Measurements from ENCODE around the gene ARRDC5.
A peak's percentile ranks its signal among the peaks of the same experiment; 100 is the strongest.
"Not testable (repeated sequence)": the region's sequence is repeated elsewhere in the genome, so short reads cannot be mapped to it uniquely, and the experiment has no call there.

Gene ARRDC5

DNA sequence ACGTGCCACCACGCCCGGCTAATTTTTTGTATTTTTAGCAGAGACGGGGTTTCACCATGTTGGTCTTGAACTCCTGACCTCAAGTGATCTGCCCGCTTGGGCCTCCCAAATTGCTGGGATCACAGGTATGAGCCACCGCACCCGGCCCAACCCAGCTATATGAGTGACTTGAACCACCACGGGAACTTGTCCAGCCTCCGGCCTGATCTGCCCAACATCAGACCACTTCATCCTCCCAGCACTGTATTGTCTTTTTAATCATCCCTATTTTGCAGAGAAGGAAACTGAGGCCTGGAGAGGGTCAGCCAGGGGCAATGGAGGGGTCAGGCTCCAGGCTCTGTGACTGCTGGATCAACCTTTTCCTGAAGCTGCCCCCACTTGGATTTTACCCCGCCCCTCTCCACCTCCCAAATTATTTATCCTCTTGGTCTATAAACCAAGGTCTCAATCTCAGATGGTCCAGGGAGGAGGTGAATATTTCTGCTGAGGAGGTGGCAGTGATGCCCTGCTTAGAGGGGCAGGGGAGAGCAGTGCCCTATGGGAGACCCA is 34.3 kb downstream of the ARRDC5 start:
- DNase-seq (ENCODE audit: low spot score): no peak

GRCh38 chr19:4867534-4868285 is 35.0 kb downstream of the ARRDC5 start, which contains the start of gene PLIN3:
Gene PLIN3, minus strand, starts transcription at chr19:4867667. Its CDS starts 6,273 bp downstream, at chr19:4861394.
- peak; percentile 100 for DNase-seq (ENCODE audit: low spot score)

- DNase-seq (ENCODE audit: low spot score): peak; percentile 64
Observed at GRCh38 chr19:4866595-4867424, 35.9 kb downstream of the ARRDC5 start.

DNA sequence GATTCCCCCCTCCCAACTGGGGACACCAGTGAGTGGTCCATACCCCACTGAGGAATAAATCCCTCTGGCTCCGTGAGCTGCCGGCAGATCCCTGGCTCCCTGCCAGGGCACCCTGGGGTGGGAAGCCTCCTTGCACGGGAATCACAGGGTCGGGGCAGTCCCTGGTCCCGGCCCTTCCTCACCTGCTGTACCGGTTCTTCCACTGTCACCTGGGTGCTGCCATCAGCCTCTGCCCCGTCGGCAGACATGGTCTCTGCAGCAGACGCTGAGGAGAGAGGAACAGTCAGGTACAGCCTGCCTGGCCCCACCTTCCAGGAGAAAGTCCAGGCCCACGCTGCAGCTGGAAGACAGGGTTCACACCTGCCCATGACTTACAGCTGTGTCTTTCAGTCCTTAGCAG is 41.5 kb downstream of the ARRDC5 start:
- no peak for DNase-seq (ENCODE audit: low spot score)

DNA sequence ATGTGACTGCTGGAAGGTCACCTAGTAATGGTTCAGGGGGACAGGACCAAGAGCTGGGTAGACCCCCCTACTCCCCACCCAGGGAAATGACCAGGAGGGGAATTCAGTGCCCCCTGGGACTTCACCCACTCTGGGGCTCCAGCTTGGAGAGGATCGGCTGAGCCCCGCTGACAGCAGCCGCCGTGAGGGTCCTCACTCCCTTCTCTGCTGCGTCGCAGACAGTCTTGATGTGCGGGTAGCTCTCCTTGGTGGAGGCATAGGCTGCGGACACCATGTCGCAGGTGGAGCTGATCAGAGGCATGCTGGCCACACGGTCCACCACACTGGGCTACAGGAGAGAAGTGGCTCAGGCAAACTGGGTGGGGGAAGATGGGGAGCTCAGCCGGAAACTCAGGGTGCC is 43.0 kb downstream of the ARRDC5 start:
- no peak for DNase-seq (ENCODE audit: low spot score)

DNA sequence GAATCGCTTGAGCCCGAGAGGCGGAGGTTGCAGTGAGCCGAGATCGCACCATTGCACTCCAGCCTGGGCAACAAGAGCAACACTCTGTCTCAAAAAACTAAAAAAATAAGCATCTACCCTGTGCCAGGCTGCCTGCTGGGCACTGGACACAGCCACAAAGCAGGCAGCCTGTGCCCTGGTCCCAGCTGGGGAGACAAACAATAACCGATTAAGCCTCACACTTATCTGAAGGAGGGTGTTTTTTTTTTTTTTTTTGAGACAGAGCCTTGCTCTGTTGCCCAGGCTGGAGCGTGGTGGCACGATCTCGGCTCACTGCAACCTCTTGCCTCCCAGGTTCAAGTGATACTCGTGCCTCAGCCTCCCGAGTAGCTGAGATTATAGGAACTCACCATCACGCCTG is 46.2 kb downstream of the ARRDC5 start:
- DNase-seq (ENCODE audit: low spot score): not testable (repeated sequence)

DNA sequence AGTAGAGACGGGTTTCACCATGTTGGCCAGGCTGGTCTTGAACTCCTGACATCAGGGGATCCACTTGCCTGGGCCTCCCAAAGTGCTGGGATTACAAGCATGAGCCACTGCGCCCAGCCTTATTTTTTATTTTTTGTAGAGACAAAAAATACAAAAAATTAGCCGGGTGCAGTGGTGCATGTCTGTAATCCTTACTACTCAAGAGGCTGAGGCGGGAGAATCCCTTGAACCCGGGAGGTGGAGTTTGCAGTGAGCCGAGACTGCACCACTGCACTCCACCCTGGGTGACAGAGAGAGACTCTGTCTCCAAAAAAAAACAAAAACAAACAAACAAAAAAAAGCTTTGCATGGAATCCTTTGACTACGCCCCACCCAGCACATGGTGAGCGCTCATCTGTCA is 49.2 kb downstream of the ARRDC5 start:
- DNase-seq (ENCODE audit: low spot score): not testable (repeated sequence)

DNA sequence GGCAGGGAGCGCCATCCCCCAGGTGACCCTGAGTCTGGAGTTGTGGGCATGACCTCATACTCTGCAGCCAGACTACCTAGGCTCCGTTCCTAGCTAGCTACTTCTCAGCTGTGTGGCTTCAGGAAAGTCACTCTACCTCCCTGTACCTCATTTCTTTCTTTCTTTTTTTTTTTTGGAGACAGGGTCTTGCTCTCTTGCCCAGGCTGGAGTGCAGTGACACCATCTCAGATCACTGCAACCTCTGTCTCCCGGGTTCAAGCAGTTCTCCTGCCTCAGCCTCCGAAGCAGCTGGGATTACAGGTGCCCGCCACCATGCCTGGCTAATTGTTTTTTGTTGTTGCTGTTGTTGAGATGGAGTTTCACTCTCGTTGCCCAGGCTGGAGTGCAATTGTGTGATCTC is 50.2 kb downstream of the ARRDC5 start:
- no peak for DNase-seq (ENCODE audit: low spot score)

GRCh38 chr19:4851551-4852290 is 51.0 kb downstream of the ARRDC5 start:
- DNase-seq (ENCODE audit: low spot score): peak; percentile 78

DNA sequence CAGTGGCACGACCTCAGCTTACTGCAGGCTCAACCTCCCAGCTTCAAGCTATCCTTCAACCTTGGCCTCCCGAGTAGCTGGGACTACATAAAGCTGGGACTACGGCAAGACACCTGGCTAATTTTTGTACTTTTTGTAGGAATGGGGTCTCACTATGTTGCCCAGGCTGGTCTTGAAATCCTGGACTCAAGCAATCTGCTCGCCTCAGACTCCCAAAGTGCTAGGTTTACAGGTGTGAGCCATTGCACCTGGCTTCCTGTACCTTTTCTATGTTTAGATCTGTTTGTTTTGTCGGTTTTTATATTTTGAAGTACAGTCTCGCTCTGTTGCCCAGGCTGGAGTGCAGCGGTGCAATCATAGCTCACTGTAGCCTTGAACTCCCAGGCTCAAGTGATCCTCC is 53.7 kb downstream of the ARRDC5 start:
- no peak for DNase-seq (ENCODE audit: low spot score)

- DNase-seq (ENCODE audit: low spot score): no peak
Observed at GRCh38 chr19:4847190-4847973, 55.3 kb downstream of the ARRDC5 start.

DNA sequence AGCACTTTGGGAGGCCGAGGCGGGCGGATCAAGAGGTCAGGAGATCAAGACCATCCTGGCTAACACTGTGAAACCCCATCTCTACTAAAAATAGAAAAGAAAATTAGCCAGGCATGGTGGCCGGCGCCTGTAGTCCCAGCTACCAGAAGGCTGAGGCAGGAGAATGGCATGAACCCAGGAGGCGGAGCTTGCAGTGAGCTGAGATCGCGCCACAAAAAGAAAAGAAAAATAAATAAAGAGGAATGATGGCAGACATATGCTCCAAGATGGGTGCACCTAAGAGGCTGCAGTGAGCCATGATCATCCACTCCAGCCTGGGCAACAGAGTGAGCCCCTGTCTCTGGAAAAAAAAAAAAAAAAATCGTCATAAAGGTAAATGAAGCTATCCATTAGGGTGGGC is 56.7 kb downstream of the ARRDC5 start:
- DNase-seq (ENCODE audit: low spot score): peak; percentile 33

DNA sequence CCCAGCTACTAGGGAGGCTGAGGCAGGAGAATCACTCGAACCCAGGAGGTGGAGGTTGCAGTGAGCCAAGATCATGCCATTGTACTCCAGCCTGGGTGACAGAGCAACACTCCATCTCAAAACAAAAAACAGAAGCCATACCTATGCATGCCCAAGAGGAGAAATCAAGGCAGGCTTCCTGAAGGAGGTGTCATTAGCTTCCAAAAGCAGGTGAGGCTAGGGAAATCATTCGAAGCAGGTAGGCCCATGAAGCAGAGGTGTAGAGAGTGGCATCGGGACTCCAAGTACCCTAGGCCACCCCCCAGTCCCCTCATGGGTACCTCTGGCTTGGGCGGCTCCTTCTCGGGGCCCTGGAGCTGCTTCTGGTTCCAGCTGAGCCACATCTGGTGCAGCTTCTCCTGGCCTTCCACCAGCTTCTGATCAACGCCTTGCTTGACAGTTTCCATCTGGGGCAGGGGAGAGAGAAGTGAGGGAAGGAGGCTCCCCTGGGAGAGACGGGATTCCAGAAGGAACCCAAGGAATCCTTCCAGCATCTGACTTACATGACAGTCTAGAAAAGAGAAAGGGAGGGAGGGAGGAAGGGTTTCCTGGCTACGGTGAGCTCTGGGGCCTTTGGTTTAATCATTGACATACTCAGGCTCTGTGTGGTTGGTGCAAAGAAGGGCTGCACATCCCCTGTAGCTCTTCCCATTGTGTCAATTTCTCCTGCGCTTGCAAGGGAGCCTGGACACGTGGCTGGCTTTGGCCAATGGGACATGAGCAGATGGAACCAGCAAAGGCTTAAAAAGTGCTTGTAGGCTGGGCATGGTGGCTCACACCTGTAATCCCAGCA is 58.1 kb downstream of the ARRDC5 start:
- no peak for DNase-seq (ENCODE audit: low spot score)

GRCh38 chr19:4843647-4843965 is 59.1 kb downstream of the ARRDC5 start:
- DNase-seq (ENCODE audit: low spot score): no peak

Data from AG20443 (cell line).